Body of pancreas (tissue), 4 donors: ENCODE data around the gene PLA2G2C. TPM values are rescaled to one million over a fixed set of nuclear protein-coding genes. Genes with fewer than 3 reads are reported as not detected.

Experiments
- ATAC-seq: fragments of 150-250 bp; one replicate; pipeline ENCODE4 v1.9.1; 2016
- DNase-seq, 4 donors: peaks; one replicate each; pipeline ENCODE4 v3.0.0-alpha.2; 2019
- H3K27ac ChIP-seq, 4 donors: fragments of 200-600 bp; sonication (generic); 1 replicate in 3 of 4; 2 replicates in 1 of 4; pipeline versions ENCODE4 v1.5.1 to v1.6.1; 2016 to 2019; ENCODE audit warnings: mild to moderate bottlenecking in 1 of 4, mixed read lengths in 1 of 4, moderate library complexity in 1 of 4
- H3K27me3 ChIP-seq, 2 donors: fragments of 200-600 bp; sonication (generic); one replicate each; pipeline ENCODE4 v1.6.0; 2016; ENCODE audit warnings: mild to moderate bottlenecking in 1 of 2
- H3K36me3 ChIP-seq, 2 donors: fragments of 200-600 bp; sonication (generic); replicated peaks in 1 of 2; 2 replicates each; pipeline ENCODE4 v1.5.1; 2016; ENCODE audit warnings: low read depth in 2 of 2; ENCODE audit not compliant: insufficient read depth in 1 of 2
- H3K4me1 ChIP-seq: fragments of 200-600 bp; sonication (generic); one replicate; pipeline ENCODE4 v1.6.0; 2016
- H3K4me3 ChIP-seq, 2 donors: fragments of 200-600 bp; sonication (generic); 1 replicate in 1 of 2; 2 replicates in 1 of 2; pipeline ENCODE4 v1.5.1; 2016 to 2019
- H3K9me3 ChIP-seq, 3 donors: fragments of 200-600 bp; sonication (generic); 1 replicate in 2 of 3; 2 replicates in 1 of 3; pipeline ENCODE4 v1.5.1; 2016
- POLR2A ChIP-seq, 3 donors: fragments of 450-650 bp; IDR thresholded peaks; one replicate each; pipeline ENCODE4 v1.6.1; 2016; ENCODE audit warnings: antibody characterized with exemption in 3 of 3, mild to moderate bottlenecking in 2 of 3
- WGBS, 2 donors: methylation state at CpG; one replicate each; pipeline ENCODE4 v1.1.5; 2017; 5-methylcytosine and 5-hydroxymethylcytosine counted together
- intact Hi-C: fragments of 100-400 bp; cut with DNase I; formaldehyde crosslinking; loops from one replicate; pipeline ENCODE4 v1.15.1; 2023
- total RNA-seq, 2 donors: library from RNA; depleted of rRNA; stranded (reverse); fragments of >200 nt; gene quantifications; one replicate each; pipeline ENCODE4 v1.1.0, GENCODE V29; 2016
- TF ChIP-seq, protein P1 (sequence below), 7 experiments: fragments of 450-650 bp in 4 of 7; fragments of 200-600 bp in 3 of 7; sonication (generic) in 3 of 7; IDR thresholded peaks; one replicate each; pipeline ENCODE4 v1.5.1; 2016 to 2019; ENCODE audit warnings: antibody characterized with exemption in 7 of 7

PLA2G2C gene
- total RNA-seq, 2 donors from 2014 or later = not detected

DNA sequence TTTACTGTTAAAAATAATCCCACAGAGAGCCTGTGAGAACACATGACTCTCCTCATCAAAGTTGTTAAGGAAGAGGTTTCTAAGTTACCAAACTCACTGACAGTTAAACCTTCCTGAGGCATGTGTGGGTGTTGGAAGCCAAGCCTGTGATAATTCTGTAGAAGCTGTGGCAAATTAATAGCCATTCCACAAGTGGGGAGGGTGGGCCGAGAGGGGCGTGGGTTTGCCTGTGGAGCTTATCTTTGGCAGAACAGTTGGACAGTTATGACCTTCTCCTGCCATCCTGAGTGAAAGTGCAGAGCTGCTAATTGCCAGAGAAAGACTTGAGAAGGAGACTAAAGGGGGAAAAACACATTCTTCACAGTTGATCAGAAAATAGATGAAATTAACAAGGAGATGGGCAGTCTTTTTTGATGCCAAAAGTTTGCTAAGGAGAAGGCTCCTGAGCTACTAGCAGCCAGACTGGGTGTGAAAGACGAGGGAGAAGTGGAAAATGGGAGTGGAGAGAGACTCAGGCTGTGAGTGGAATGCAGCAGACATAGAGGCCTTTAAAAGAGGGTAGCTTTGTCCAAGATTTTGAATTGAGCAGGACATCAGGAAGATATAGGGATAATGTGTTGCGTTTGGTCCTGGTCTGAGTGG is 1.6 kb upstream of the PLA2G2C start:
- no peak for ATAC-seq
- no peak overlapping the region for H3K27ac ChIP-seq
- intact Hi-C loops = no loop called here
- no peaks in the 10 kb centered on the region for H3K9me3 ChIP-seq
- no peaks in the 10 kb centered on the region for H3K27me3 ChIP-seq
- TF ChIP-seq, protein P1, sequence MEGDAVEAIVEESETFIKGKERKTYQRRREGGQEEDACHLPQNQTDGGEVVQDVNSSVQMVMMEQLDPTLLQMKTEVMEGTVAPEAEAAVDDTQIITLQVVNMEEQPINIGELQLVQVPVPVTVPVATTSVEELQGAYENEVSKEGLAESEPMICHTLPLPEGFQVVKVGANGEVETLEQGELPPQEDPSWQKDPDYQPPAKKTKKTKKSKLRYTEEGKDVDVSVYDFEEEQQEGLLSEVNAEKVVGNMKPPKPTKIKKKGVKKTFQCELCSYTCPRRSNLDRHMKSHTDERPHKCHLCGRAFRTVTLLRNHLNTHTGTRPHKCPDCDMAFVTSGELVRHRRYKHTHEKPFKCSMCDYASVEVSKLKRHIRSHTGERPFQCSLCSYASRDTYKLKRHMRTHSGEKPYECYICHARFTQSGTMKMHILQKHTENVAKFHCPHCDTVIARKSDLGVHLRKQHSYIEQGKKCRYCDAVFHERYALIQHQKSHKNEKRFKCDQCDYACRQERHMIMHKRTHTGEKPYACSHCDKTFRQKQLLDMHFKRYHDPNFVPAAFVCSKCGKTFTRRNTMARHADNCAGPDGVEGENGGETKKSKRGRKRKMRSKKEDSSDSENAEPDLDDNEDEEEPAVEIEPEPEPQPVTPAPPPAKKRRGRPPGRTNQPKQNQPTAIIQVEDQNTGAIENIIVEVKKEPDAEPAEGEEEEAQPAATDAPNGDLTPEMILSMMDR (IDR thresholded peaks at IDR 0.05) = no peak
- TF ChIP-seq POLR2A (IDR thresholded peaks at IDR 0.05) = no peak
- H3K4me3 ChIP-seq = no peak overlapping the region
- DNase-seq = no peak
- H3K4me1 ChIP-seq = peaks cover 11% of the 10 kb centered on the region
- H3K36me3 ChIP-seq = no peaks in the 10 kb centered on the region
- WGBS, 2 donors = 43 to 48% methylated on average over 4 of the region's 4 CpGs

DNA sequence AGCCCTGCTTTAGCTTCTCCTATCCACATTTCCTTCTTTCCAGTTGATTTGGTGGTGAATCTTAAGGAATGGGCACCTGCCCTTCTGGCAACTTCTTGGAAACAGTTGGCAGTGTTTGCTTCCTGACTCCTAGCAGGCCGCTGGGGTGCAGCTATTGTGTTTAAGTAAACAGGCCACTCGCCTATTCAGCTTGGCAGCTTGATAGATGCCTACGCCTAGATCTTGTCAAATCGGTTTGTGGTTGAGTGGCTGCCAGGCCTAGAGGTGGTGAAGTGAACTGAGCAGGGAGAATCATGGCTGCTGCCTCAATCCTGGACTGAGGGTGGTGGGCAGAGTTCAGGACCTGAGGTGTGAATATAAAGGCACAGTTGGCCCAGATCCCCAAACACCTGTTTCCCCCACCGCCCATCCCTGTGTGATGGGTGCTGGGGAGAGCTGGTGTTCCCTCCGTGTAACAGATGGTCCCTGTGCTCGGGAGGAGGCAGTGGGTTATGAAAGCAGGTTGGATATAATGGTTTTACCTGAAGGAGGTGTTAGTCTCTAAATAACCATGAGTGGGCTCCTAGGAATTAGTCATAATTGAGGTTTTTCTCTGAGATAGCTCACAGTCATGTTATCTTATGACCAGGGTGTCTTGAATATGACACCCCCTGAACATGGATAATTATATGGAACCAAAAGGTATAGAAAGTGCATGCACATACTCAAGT is 940 bp upstream of the PLA2G2C start:
- DNase-seq = peak in 2 of 4 donors; percentile 39 to 45

DNA sequence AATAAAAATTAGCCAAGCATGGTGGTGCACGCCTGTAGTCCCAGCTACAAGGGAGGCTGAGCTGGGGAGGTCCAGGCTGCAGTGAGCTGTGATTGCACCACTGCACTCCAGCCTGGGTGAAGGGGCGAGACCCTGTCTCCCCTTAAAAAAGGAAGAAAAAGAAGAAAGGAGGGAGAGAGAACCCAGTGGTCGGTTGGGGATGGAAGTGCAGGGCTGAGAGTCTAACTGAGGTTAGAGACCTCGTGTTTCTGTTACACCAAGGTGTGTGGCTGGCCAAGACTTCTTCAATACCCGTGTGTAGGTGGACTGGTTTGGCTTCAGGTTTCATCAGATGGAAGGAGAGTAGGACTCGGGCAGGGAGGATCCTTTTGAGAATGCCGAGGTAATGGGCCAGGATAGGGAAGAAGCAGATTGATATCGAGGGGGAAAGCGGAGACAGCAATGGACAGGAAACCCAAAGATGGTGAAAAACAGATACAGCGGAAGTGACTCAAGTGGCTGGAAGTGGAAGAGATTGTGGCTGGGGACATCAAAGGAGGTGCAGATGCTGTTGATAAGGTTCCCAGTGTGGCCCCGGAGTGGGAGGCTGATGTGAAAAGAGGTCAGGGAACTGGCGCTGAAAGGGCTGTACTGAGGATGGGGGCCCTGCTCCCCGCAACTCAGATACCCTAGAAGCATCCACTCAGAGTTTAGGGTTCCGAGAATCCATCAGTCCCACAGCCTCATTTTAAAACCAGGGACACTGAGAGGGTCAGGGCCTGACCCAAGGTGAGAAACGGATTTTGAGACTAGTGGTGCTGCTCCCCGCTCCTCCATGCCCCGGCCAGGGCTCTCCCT is 1.1 kb downstream of the PLA2G2C start:
- intact Hi-C loops = no loop called here
- TF ChIP-seq, protein P1 (IDR thresholded peaks at IDR 0.05) = no peak
- TF ChIP-seq POLR2A (IDR thresholded peaks at IDR 0.05) = no peak
- H3K27me3 ChIP-seq = no peaks in the 10 kb centered on the region
- H3K36me3 ChIP-seq = no peaks in the 10 kb centered on the region
- no peak overlapping the region for H3K27ac ChIP-seq
- H3K9me3 ChIP-seq = no peaks in the 10 kb centered on the region
- no peak for ATAC-seq
- peaks cover 11% of the 10 kb centered on the region for H3K4me1 ChIP-seq
- H3K4me3 ChIP-seq = no peak overlapping the region
- DNase-seq = no peak
- 50 to 56% methylated on average over 17 of the region's 17 CpGs for WGBS, 2 donors

More for the DNA sequence above, 940 bp upstream of the PLA2G2C start:
- Histone ChIP-seq H3K27me3 (no peaks in the 10 kb centered on the region), H3K9me3 (no peaks in the 10 kb centered on the region), H3K4me3 (no peak overlapping the region), H3K4me1 (peaks cover 11% of the 10 kb centered on the region), H3K27ac (no peak overlapping the region), H3K36me3 (no peaks in the 10 kb centered on the region)
- TF ChIP-seq, protein P1 (IDR thresholded peaks at IDR 0.05) = no peak
- TF ChIP-seq POLR2A (IDR thresholded peaks at IDR 0.05) = no peak
- ATAC-seq = no peak
- intact Hi-C loops = no loop called here
- 41 to 54% methylated on average over 7 of the region's 7 CpGs for WGBS, 2 donors

DNA sequence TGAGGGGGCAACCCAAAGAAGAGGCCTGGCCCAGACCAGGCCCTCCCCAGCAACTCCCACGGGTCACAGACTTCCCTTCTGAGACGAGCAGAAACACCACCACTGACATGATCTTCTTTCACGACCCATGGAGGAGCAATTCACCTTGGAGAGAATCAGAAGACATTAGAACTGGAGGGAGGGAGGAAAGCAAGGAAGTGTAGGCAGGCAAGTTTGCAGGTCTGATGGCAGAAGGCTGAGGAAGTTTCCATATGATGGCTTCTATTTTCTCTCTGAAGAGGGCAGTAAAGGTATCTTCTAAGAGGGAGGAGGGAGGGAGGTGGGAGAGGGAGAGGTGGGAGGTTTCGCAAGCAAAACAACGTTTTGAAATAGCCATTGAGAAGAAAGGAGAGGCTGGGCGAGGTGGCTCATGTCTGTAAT is 1.8 kb downstream of the PLA2G2C start:
- DNase-seq (no peak), ATAC-seq (no peak)
- WGBS, 2 donors = 55 to 58% methylated on average over 6 of the region's 6 CpGs
- intact Hi-C loops = no loop called here
- H3K27ac ChIP-seq = no peak overlapping the region
- H3K36me3 ChIP-seq = no peaks in the 10 kb centered on the region
- TF ChIP-seq, protein P1 (IDR thresholded peaks at IDR 0.05) = no peak
- TF ChIP-seq POLR2A (IDR thresholded peaks at IDR 0.05) = no peak
- no peak overlapping the region for H3K4me3 ChIP-seq
- peaks cover 11% of the 10 kb centered on the region for H3K4me1 ChIP-seq
- H3K27me3 ChIP-seq = no peaks in the 10 kb centered on the region
- no peaks in the 10 kb centered on the region for H3K9me3 ChIP-seq
